Thoracic aorta (tissue), 2 donors: ENCODE results near the gene ADCY5. TPM values are rescaled to one million over a fixed set of nuclear protein-coding genes. Genes with fewer than 3 reads are reported as not detected.
A peak's percentile ranks its signal among the peaks of the same experiment; 100 is the strongest.

Experiments
- ATAC-seq: fragments of 150-250 bp; one replicate; pipeline ENCODE4 v1.8.0; 2017; ENCODE audit warnings: low read depth; ENCODE audit not compliant: insufficient number of reproducible peaks, low FRiP score
- DNase-seq: peaks from one replicate; pipeline ENCODE4 v3.0.0-alpha.2; 2020; ENCODE audit warnings: low spot score
- H3K27ac ChIP-seq, 2 donors: fragments of 200-600 bp; sonication (generic); 1 replicate in 1 of 2; 2 replicates in 1 of 2; pipeline ENCODE4 v1.5.1; 2016; ENCODE audit warnings: mild to moderate bottlenecking in 2 of 2, moderate library complexity in 2 of 2
- H3K27me3 ChIP-seq: fragments of 200-600 bp; sonication (generic); replicated peaks from 2 replicates; pipeline ENCODE4 v1.6.0; 2016; ENCODE audit warnings: mild to moderate bottlenecking; ENCODE audit not compliant: insufficient read depth
- H3K36me3 ChIP-seq: fragments of 200-600 bp; sonication (generic); one replicate; pipeline ENCODE4 v1.5.1; 2016
- H3K4me1 ChIP-seq, 2 donors: fragments of 200-600 bp; sonication (generic); 1 replicate in 1 of 2; 2 replicates in 1 of 2; pipeline versions ENCODE4 v1.5.1 to v1.6.0; 2016; ENCODE audit warnings: low read depth in 2 of 2, mild to moderate bottlenecking in 1 of 2; ENCODE audit not compliant: control insufficient read depth in 1 of 2
- H3K4me3 ChIP-seq: fragments of 200-600 bp; sonication (generic); 2 replicates; pipeline ENCODE4 v1.5.1; 2016; ENCODE audit warnings: mild to moderate bottlenecking
- H3K9me3 ChIP-seq: fragments of 200-600 bp; sonication (generic); 2 replicates; pipeline ENCODE4 v1.5.1; 2016
- total RNA-seq, 2 donors: library from RNA; depleted of rRNA; stranded (reverse); fragments of >200 nt; gene quantifications; one replicate each; pipeline versions ENCODE4 v1.1.0 to v1.2.3, GENCODE V29; 2016
- TF ChIP-seq, protein P1 (sequence below): fragments of 200-600 bp; sonication (generic); IDR thresholded peaks from one replicate; pipeline ENCODE4 v1.5.1; 2019; ENCODE audit warnings: antibody characterized with exemption

ADCY5 gene
- total RNA-seq, 2 donors from 2014 or later: 104 to 123 TPM

- H3K4me1 ChIP-seq: peaks cover 39 to 93% of the 10 kb centered on the region in 2 donors
- DNase-seq (no peak), ATAC-seq (no peak)
- TF ChIP-seq, protein P1, sequence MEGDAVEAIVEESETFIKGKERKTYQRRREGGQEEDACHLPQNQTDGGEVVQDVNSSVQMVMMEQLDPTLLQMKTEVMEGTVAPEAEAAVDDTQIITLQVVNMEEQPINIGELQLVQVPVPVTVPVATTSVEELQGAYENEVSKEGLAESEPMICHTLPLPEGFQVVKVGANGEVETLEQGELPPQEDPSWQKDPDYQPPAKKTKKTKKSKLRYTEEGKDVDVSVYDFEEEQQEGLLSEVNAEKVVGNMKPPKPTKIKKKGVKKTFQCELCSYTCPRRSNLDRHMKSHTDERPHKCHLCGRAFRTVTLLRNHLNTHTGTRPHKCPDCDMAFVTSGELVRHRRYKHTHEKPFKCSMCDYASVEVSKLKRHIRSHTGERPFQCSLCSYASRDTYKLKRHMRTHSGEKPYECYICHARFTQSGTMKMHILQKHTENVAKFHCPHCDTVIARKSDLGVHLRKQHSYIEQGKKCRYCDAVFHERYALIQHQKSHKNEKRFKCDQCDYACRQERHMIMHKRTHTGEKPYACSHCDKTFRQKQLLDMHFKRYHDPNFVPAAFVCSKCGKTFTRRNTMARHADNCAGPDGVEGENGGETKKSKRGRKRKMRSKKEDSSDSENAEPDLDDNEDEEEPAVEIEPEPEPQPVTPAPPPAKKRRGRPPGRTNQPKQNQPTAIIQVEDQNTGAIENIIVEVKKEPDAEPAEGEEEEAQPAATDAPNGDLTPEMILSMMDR: no peak
- no peaks in the 10 kb centered on the region for H3K27me3 ChIP-seq
- no peak overlapping the region for H3K4me3 ChIP-seq
- H3K9me3 ChIP-seq: no peaks in the 10 kb centered on the region
- H3K27ac ChIP-seq: peak overlapping the region; percentile 67 to 91
- H3K36me3 ChIP-seq: no peaks in the 10 kb centered on the region
These were observed 53.7 kb downstream of the ADCY5 start for GRCh38 chr3:123395235-123395634.

DNA sequence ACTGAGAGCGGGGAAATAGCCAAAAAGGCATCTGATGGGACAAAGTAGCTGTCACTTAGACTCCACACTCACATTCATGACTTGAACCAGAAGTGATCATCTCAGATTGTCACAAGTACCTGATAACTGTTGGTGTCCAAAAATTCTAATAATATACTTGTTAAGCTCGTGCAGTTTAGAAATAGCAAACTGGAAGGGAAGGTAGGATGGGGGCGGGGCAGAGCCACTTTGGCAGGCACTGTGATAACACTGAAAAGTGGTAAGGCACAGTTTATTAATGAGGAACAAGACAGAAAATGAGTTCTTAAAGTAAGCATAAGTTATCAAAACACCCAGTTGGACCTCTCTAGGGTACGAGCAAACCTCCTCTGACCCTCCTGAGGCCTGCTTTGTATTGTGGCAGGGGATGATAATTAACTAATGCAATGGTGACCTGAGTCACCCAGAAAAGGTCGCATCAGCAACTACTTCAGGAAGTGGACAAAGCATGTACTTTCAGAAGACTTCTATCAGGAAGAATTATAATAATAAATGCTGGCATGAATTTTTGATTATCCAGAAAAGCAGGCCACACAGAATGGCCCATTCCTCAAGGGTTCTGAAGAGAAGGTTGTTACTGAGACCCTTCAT lies 54.4 kb downstream of the ADCY5 start:
- TF ChIP-seq, protein P1: no peak
- H3K9me3 ChIP-seq: no peaks in the 10 kb centered on the region
- H3K27me3 ChIP-seq: no peaks in the 10 kb centered on the region
- ATAC-seq (no peak), DNase-seq (no peak)
- H3K36me3 ChIP-seq: no peaks in the 10 kb centered on the region
- H3K4me3 ChIP-seq: no peak overlapping the region
- H3K4me1 ChIP-seq: peaks cover 38 to 93% of the 10 kb centered on the region in 2 donors
- H3K27ac ChIP-seq: peak overlapping the region; percentile 67 to 91

- no peaks in the 10 kb centered on the region for H3K36me3 ChIP-seq
- TF ChIP-seq, protein P1: no peak
- peak overlapping the region; percentile 91 to 95 for H3K27ac ChIP-seq
- no peak overlapping the region for H3K4me3 ChIP-seq
- no peaks in the 10 kb centered on the region for H3K27me3 ChIP-seq
- H3K9me3 ChIP-seq: no peaks in the 10 kb centered on the region
- DNase-seq (no peak), ATAC-seq (no peak)
- H3K4me1 ChIP-seq: peaks cover 45 to 93% of the 10 kb centered on the region in 2 donors
These were observed 55.8 kb downstream of the ADCY5 start for GRCh38 chr3:123392871-123393620.

DNA sequence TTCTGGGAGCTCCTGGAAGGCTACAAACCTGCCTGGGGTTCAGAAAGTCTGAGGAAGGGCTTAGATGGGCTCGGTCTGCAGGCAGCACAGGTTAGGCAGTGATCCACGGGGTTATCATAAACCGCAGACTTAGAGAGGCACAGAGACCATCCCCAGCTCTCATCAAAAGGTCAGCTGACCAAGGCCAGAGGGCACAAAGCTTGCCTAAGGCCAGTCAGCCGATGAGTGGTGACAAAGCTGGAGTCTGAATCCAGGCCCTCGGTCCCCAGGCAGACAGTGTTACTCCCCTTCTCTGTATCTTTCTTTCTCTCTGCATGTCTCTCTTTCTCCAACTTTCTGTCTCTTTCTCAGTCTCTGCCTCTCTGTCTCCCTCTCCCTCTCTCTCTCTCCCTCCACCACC lies 56.5 kb downstream of the ADCY5 start:
- H3K27me3 ChIP-seq: no peaks in the 10 kb centered on the region
- TF ChIP-seq, protein P1: no peak
- H3K36me3 ChIP-seq: no peaks in the 10 kb centered on the region
- H3K4me3 ChIP-seq: no peak overlapping the region
- ATAC-seq (no peak), DNase-seq (no peak)
- H3K27ac ChIP-seq: peak overlapping the region; percentile 91 to 95
- peaks cover 44 to 93% of the 10 kb centered on the region in 2 donors for H3K4me1 ChIP-seq
- no peaks in the 10 kb centered on the region for H3K9me3 ChIP-seq

GRCh38 chr3:123390865-123391600 lies 57.9 kb downstream of the ADCY5 start:
- no peak overlapping the region for H3K4me3 ChIP-seq
- H3K27me3 ChIP-seq: no peaks in the 10 kb centered on the region
- H3K9me3 ChIP-seq: no peaks in the 10 kb centered on the region
- no peak for ATAC-seq
- peaks cover 47 to 94% of the 10 kb centered on the region in 2 donors for H3K4me1 ChIP-seq
- peak overlapping the region; percentile 91 to 95 for H3K27ac ChIP-seq
- no peaks in the 10 kb centered on the region for H3K36me3 ChIP-seq
- no peak for DNase-seq
- TF ChIP-seq, protein P1: no peak
